ENCODE results near the gene MRPL58. TPM values are rescaled to one million over a fixed set of nuclear protein-coding genes. Genes with fewer than 3 reads are reported as not detected.

MRPL58 gene
- total and polyA plus RNA-seq, 10 of the 15 experiments (the other 5 are each of a cell fraction or from before 2014, with no cell fraction given) = 23.0 to 64.3 (median 51.9) TPM

DNA sequence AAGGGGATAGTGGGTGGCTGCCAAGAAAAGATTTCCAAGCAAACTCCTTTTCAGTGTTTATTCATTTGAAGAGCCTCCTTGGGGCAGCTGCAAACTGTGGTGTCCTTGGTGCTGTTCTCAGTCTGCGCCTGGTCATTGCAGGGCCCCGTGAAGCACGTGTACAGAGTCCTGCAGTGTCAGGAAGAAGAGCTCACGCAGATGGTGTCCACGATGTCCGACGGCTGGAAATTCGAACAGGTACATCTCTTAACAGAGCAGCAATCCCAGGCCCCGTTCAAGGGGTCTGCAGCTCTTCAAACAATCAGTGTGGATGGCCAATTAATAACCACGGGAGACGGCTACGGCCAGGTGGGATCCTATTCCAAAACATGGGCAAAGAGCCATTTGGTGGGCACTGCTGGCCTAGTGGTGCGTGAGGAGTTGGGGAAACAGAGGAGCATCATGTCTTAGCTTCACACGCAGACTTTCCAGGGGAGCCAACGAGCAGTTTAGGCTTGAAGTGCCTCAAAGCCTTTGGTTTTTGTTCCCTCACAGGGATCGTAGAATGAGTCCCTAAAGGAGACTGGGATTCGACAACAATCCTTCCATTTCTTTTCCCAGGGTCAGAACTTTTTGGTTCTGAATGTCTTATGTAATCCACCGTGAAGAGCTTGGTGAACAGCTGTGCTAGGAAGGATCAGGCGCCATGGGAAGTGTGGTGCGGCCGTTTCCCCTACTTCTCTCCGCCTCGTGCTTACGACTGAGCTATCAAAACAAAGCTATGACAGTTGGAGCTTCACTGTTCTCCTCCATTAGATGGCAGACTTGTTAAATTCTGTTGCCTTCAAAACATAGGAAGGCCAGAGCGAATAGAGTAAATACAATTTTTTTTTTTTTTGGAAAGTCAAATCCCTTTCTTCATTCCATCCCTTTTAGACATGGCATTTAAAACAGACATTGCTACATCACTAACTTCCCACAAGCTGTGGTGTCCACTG is 47.2 kb downstream of the MRPL58 start:
- Histone ChIP-seq H3K79me2 (ENCODE audit: control insufficient read depth, insufficient read depth, low read length) (no peaks in the 10 kb centered on the region), H3K27ac (ENCODE audit: control insufficient read depth, insufficient read depth) (no peak overlapping the region), H3K27me3 (replicated peaks in 1 of 2; ENCODE audit: control insufficient read depth in 2 of 2, insufficient read depth in 2 of 2, low read length in 1 of 2) (no peaks in the 10 kb centered on the region), H3K4me1 (ENCODE audit: control insufficient read depth, insufficient read depth, low read length) (no peaks in the 10 kb centered on the region), H4K20me1 (ENCODE audit: control insufficient read depth, insufficient read depth) (no peaks in the 10 kb centered on the region), H3K4me3 (no peak overlapping the region), H3K4me2 (ENCODE audit: control insufficient read depth, insufficient read depth) (no peak overlapping the region), H2AFZ (ENCODE audit: control insufficient read depth, low read depth, low read length) (no peak overlapping the region), H3K9ac (ENCODE audit: control insufficient read depth, insufficient read depth, low read length) (no peak overlapping the region), H3K36me3 (ENCODE audit: control insufficient read depth in 2 of 2, insufficient read depth in 2 of 2, low read length in 1 of 2) (peaks cover 7 to 16% of the 10 kb centered on the region in 2 experiments; a peak in 3 of 4 replicates), H3K9me3 (replicated peaks; ENCODE audit: control insufficient read depth, insufficient read depth, low read length) (no peaks in the 10 kb centered on the region)
- intact Hi-C loops (cut with micrococcal nuclease; ENCODE audit: unreplicated experiment) (no loop called here), in situ Hi-C loops (cut with MboI) (no loop called here)
- BruUV-seq (replicated peaks) = no TSS peak
- ATAC-seq = no peak
- 91% methylated on average over 25 of the region's 25 CpGs for WGBS (ENCODE audit: insufficient coverage, insufficient replicate concordance, low lambda C conversion rate, missing lambda C conversion rate)
- POLR2A ChIA-PET = interaction anchor here (1.1 to 1.3 kb wide), 2 partner anchors 10 to 11 kb away, joined by 3 read pairs; no protein-coding TSS in a partner anchor
- no peak for DNase-seq (ENCODE audit: low read depth, low spot score)
- CTCF ChIA-PET = interaction anchor here (0.6 to 3.8 kb wide), 22 partner anchors 11 to 181 kb away, joined by 3 to 37 read pairs (median 5); partner anchors contain the start of genes ATP5PD, KCTD2, MRPL58 and NT5C
- no peak for FAIRE-seq
- RAD21 ChIA-PET (ENCODE audit: unreplicated experiment) = interaction anchor here (0.7 to 1.7 kb wide), 10 partner anchors 9 to 147 kb away, joined by 3 to 7 read pairs (median 4); no protein-coding TSS in a partner anchor
- SMC1A ChIA-PET (ENCODE audit: uncharacterized antibody, unreplicated experiment) = interaction anchor here (0.6 to 1.6 kb wide), 9 partner anchors 11 to 142 kb away, joined by 3 to 7 read pairs (median 4); no protein-coding TSS in a partner anchor
- TF ChIP-seq ZBED1 (IDR thresholded peaks at IDR 0.05; ENCODE audit: borderline replicate concordance) = no peak
- TF ChIP-seq SMC3 (IDR thresholded peaks at IDR 0.05; ENCODE audit: borderline replicate concordance, low read length) = peak; percentile 19; the same call in 1 of the 2 replicates
- TF ChIP-seq, protein P1, sequence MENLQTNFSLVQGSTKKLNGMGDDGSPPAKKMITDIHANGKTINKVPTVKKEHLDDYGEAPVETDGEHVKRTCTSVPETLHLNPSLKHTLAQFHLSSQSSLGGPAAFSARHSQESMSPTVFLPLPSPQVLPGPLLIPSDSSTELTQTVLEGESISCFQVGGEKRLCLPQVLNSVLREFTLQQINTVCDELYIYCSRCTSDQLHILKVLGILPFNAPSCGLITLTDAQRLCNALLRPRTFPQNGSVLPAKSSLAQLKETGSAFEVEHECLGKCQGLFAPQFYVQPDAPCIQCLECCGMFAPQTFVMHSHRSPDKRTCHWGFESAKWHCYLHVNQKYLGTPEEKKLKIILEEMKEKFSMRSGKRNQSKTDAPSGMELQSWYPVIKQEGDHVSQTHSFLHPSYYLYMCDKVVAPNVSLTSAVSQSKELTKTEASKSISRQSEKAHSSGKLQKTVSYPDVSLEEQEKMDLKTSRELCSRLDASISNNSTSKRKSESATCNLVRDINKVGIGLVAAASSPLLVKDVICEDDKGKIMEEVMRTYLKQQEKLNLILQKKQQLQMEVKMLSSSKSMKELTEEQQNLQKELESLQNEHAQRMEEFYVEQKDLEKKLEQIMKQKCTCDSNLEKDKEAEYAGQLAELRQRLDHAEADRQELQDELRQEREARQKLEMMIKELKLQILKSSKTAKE (IDR thresholded peaks at IDR 0.05; ENCODE audit: low read depth, poor library complexity, severe bottlenecking) = no peak
- TF ChIP-seq FOXK2 (IDR thresholded peaks at IDR 0.05) = no peak
- TF ChIP-seq EED (IDR thresholded peaks at IDR 0.05; ENCODE audit: low read depth) = no peak
- no peak for TF ChIP-seq SP1 (IDR thresholded peaks at IDR 0.05; ENCODE audit: low read depth, low read length)
- TF ChIP-seq RB1 (IDR thresholded peaks at IDR 0.05; ENCODE audit: borderline replicate concordance) = no peak
- TF ChIP-seq RAD21 (IDR thresholded peaks at IDR 0.05; ENCODE audit: insufficient read depth, low read depth, low read length) = peak; percentile 38; the same call in 1 of the 2 replicates
- TF ChIP-seq NFIC (IDR thresholded peaks at IDR 0.05; ENCODE audit: low read depth, low read length) = no peak
- 0 out of 2 replicates have a peak, but pooled peaks have one; percentile 19 for TF ChIP-seq ZNF384 (IDR thresholded peaks at IDR 0.05; ENCODE audit: borderline replicate concordance, low read depth, low read length)
- no peak for TF ChIP-seq IRF5 (IDR thresholded peaks at IDR 0.05; ENCODE audit: borderline replicate concordance)
- no peak for TF ChIP-seq CHD1 (IDR thresholded peaks at IDR 0.05; ENCODE audit: low read depth, low read length)
- no peak for TF ChIP-seq ZNF24 (IDR thresholded peaks at IDR 0.05)
- no peak for TF ChIP-seq PBX3 (IDR thresholded peaks at IDR 0.05; ENCODE audit: insufficient replicate concordance, low read depth, low read length)
- TF ChIP-seq, protein P2, sequence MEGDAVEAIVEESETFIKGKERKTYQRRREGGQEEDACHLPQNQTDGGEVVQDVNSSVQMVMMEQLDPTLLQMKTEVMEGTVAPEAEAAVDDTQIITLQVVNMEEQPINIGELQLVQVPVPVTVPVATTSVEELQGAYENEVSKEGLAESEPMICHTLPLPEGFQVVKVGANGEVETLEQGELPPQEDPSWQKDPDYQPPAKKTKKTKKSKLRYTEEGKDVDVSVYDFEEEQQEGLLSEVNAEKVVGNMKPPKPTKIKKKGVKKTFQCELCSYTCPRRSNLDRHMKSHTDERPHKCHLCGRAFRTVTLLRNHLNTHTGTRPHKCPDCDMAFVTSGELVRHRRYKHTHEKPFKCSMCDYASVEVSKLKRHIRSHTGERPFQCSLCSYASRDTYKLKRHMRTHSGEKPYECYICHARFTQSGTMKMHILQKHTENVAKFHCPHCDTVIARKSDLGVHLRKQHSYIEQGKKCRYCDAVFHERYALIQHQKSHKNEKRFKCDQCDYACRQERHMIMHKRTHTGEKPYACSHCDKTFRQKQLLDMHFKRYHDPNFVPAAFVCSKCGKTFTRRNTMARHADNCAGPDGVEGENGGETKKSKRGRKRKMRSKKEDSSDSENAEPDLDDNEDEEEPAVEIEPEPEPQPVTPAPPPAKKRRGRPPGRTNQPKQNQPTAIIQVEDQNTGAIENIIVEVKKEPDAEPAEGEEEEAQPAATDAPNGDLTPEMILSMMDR (IDR thresholded peaks at IDR 0.05 in 2 of 3, conservative IDR thresholded peaks at IDR 0.05 in 1 of 3; ENCODE audit: control insufficient read depth in 2 of 3, extremely low read depth in 1 of 3, insufficient read depth in 1 of 3, low read depth in 3 of 3, low read length in 3 of 3) = peak in 2 of 3 experiments; percentile 19 to 34; a peak in 2 of 6 replicates

All from GM12878 (cell line).